Suppressor macrophage (primary cell): ENCODE results near the gene MTUS2.

Experiments used
- DNase-seq, 4 experiments: peaks; one replicate each; pipeline ENCODE4 v3.0.0-alpha.2; 2020 to 2022

Gene MTUS2

DNA sequence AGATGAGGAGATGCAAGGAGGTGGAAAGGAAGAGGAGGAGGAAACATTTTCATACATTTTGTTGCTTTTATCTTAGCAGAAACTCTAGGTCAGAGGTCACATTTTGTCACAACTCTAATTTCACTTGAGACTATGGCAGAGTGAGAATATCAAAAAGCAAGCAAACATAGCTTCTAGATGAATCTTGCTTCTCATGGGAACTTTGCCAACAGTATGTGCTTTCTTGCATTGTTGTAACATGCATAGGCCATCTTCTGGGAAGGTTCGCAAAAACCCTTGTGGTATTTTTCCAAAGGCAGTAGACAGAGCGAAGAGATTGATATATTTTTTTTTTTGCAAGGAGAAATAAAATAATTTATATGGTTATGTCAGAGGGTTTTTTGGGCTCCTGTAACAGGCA is 291.3 kb downstream of the MTUS2 start:
- DNase-seq: no peak

DNA sequence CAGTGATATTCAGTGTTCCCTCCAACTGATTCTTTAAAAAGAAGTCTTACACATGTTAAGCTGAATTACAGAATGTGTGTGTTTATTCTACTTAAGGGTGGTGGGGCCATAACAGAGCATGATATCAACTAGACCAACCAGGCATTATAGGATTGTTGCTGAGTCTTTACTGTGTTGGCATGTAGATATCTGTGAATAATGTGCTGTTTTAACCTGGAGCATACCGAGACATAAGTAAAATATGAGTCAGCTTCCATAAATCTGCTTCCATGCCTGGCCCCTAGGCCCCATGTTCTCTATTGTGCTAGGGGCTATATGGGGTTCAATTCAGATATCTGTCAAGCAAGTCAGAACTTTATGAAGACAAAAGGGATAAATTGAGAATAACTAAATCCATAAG is 295.7 kb downstream of the MTUS2 start:
- DNase-seq: no peak

- no peak for DNase-seq
Measured at GRCh38 chr13:29117663-29118062, 297.5 kb downstream of the MTUS2 start.

GRCh38 chr13:29118471-29118870 is 298.3 kb downstream of the MTUS2 start:
- DNase-seq: no peak

- no peak for DNase-seq
Measured at GRCh38 chr13:29125191-29125933, 305.2 kb downstream of the MTUS2 start.

- DNase-seq: peak in 1 of 4 experiments; percentile 1
Measured at GRCh38 chr13:29125934-29126424, 305.8 kb downstream of the MTUS2 start.

- no peak for DNase-seq
Measured at GRCh38 chr13:29129616-29130015, 309.5 kb downstream of the MTUS2 start.

- no peak for DNase-seq
Measured at GRCh38 chr13:29131159-29131558, 311.0 kb downstream of the MTUS2 start.

DNA sequence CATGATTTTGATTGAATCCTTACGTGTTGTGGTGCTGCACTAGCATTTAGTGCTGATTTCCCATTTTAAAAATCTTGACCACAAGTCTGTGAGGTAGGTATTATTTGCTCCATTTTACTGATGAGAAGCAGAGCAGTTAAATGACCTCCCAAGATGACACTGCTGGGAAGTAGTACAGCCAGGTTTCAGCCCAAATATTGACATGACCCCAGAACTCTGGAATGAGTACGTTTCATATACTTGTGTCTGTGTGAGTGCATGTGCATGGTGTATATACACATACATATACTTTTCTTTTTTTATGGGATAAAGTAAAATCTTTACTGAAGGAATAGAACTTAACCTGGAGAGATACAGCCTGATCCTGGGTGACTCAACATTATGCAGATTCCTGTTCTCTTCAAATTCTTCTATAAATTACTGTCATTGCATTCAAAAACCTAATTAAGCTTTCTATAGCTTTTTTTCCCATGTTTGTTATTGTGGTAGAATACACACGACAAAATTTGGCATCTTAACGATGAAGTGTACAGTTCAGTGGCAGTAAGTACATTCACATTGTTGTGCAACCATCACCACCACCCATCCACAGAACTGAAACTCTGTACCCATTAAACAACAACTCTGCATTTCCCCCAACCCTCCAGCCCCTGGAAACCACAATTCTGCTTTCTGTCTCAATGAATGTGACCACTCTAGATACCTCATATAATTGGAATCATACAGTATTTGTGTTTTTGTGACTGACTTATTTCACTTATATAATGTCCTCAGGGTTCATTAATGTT is 311.9 kb downstream of the MTUS2 start:
- peak in 2 of 4 experiments; percentile 3 to 24 for DNase-seq

DNA sequence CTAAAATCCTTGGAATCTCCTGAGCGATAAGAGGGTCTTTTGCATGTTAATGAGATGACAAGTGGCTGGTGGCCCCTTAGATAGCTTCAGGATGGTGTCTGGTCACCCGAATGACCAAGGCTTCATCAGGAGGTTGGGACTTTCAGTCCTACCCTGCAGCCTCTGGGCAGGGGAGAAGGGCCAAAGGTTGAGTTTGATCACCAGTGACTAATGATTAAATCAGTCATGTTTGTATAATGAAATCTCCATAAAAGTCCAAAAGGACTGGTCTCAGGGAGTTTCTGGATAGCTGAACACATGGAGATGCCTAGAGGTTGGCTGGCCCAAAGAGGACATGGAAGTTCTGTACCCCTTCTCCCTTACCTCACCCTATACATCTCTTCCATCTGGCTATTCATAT is 316.2 kb downstream of the MTUS2 start:
- DNase-seq: no peak

DNA sequence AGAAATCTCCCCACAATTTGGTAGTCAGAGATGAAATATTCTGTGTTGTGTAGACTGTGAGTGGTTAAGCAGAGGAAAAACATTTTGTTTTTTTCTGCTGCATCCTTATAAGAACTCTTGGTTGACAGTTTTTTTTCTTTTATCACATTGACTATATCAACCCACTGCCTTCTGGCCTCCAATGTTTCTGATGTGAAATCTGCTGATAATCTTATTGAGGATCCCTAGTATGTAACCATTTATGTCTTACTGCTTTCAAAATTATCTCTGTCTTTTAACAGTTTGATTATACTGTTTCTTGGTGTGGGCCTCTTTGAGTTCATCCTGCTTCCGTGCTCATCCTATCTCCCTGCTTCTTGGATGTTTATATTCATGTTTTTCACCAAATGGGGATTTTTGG is 316.9 kb downstream of the MTUS2 start:
- no peak for DNase-seq

DNA sequence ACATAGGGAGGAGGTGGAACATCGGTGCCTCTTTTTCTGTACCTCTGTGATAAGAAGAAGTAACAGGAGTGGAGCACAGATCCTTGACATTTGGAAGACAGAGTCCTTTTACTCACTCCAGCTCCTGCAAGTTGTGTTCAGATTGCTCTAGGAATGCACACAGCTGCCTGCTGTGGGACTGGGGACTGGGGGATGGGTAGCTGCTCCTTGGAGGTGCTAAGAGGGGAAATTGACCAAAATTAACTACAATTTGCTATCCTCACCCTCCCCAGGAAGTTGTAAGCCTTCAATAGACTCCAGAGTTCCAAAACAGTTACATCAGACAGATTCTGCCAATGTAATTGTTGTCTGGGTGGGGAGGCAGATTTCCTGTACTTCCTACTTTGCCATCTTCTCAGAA is 317.9 kb downstream of the MTUS2 start:
- DNase-seq: no peak

GRCh38 chr13:29140277-29140676 is 320.1 kb downstream of the MTUS2 start:
- no peak for DNase-seq

GRCh38 chr13:29143847-29144246 is 323.7 kb downstream of the MTUS2 start:
- no peak for DNase-seq

GRCh38 chr13:29154390-29154789 is 334.3 kb downstream of the MTUS2 start:
- DNase-seq: no peak

- no peak for DNase-seq
Measured at GRCh38 chr13:29156136-29156535, 336.0 kb downstream of the MTUS2 start.

- no peak for DNase-seq
Measured at GRCh38 chr13:29159871-29160270, 339.7 kb downstream of the MTUS2 start.

- no peak for DNase-seq
Measured at GRCh38 chr13:29160862-29161261, 340.7 kb downstream of the MTUS2 start.

- no peak for DNase-seq
Measured at GRCh38 chr13:29161676-29162075, 341.5 kb downstream of the MTUS2 start.

GRCh38 chr13:29162638-29163235 is 342.6 kb downstream of the MTUS2 start:
- no peak for DNase-seq

DNA sequence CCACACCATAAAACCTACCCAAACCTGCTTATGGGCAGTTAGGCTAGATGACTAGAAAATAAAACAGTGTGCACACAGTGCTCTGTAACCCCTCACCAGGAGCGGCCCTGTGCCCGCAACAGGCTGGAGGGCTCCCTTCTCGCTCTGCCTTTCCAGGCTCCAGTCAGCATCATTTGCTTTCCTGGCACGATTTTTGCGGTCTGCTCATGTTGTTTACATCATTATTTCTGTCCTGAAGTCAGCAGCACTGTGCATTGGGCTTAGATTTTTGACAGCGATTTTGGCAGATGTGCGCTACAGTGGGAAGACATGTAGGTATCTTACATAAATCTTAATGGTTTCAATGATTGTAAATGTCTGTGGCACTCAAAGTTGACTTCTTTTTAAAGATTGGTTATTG is 344.0 kb downstream of the MTUS2 start:
- DNase-seq: no peak

- DNase-seq: no peak
Measured at GRCh38 chr13:29165216-29165615, 345.1 kb downstream of the MTUS2 start.

GRCh38 chr13:29165840-29166239 is 345.7 kb downstream of the MTUS2 start:
- DNase-seq: peak in 3 of 4 experiments; percentile 24 to 53 (median 41)
